ENCODE data around the gene FANCI.

The FANCI gene

DNA sequence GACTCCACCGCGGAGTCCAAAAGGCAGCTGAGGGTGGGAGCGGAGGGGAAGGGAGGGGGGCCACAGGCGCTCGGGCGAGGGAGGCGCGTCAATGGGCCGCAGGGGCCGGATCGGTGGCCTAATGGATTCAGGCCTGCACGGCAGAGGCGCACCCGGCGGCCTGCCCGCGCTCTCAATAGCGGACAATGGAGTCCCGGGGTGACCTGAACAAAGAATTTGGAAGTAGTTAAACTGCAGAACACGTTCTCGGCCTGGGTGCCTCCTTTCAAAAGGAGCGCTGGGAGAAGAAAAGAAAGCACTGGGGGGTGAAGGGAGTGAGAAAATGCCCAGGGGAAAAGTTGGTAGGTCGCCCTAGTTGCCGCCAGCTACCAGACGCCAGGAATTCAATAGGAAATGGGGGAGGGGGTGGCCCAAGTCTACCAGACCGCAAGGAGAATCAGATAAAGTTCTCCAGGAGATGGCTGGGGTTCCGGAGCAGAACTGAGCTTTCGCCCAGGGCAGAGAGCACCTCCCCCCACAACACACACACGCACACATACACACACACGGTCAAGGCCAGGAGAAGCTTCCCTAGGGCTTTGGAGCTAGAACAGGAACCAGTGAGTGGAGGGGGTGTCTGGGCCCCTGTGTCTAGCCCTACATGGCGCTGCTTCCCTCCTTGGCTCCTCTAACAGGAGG, 116.7 kb downstream of the FANCI start:
- TF ChIP-seq, protein P1, sequence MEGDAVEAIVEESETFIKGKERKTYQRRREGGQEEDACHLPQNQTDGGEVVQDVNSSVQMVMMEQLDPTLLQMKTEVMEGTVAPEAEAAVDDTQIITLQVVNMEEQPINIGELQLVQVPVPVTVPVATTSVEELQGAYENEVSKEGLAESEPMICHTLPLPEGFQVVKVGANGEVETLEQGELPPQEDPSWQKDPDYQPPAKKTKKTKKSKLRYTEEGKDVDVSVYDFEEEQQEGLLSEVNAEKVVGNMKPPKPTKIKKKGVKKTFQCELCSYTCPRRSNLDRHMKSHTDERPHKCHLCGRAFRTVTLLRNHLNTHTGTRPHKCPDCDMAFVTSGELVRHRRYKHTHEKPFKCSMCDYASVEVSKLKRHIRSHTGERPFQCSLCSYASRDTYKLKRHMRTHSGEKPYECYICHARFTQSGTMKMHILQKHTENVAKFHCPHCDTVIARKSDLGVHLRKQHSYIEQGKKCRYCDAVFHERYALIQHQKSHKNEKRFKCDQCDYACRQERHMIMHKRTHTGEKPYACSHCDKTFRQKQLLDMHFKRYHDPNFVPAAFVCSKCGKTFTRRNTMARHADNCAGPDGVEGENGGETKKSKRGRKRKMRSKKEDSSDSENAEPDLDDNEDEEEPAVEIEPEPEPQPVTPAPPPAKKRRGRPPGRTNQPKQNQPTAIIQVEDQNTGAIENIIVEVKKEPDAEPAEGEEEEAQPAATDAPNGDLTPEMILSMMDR (IDR thresholded peaks at IDR 0.05; ENCODE audit: insufficient read depth, missing control alignments) = no peak
- FAIRE-seq (no peak), DNase-seq (ENCODE audit: insufficient read length, low spot score) (no peak)

GRCh38 chr15:89361451-89362202, 117.8 kb downstream of the FANCI start:
- TF ChIP-seq, protein P1 (IDR thresholded peaks at IDR 0.05; ENCODE audit: insufficient read depth, missing control alignments) = no peak
- FAIRE-seq (no peak), DNase-seq (ENCODE audit: insufficient read length, low spot score) (no peak)

DNA sequence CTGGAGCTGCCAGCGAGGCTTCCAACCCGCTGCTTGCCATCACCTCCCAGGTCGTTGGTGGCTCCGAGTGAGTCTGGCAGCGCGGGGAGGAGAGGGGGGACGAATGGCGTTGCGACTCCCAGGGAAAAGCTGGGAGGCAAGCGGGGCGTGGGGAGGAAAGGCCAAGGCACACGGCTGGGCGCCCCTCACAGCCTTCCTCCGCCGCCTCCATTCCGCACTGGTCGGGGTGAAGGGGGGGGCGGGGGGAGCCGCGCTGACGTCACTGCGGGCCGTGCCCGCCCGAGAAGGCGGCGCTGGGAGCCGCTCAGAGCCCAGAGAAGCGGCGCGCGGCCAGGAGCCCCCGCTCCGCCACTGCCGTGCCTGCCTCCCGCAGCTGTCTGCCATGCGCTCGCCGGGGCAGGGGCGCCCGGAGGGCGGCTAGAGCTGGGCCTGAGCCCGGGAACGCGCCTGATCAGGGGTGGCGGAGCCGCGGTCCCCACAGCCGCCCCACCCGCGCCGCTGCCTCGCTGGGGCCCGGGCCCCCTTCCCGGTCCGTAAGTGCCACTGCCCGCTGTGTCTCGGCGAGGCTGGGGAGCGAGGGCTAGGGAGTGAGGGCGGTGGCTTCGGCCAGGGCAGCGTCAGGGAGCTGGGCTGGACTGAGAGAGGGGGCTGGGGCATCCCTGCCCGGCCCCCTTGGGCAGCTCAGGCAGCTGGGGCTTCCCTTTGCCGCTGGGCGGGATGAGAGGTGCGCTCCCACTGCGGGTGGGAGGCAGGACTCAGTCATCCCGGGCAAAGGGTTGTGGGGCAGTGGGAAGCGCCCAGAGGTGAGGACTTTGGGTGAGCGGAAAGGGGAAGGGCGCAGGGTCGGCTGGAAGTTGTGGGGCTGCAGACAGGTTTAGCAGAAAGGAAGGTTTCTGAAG, 118.7 kb downstream of the FANCI start:
- DNase-seq (ENCODE audit: insufficient read length, low spot score) = peak; percentile 75
- TF ChIP-seq, protein P1 (IDR thresholded peaks at IDR 0.05; ENCODE audit: insufficient read depth, missing control alignments) = no peak
- FAIRE-seq = no peak

- FAIRE-seq (no peak), DNase-seq (ENCODE audit: insufficient read length, low spot score) (no peak)
- TF ChIP-seq, protein P1 (IDR thresholded peaks at IDR 0.05; ENCODE audit: insufficient read depth, missing control alignments) = no peak
These were observed 119.4 kb downstream of the FANCI start for GRCh38 chr15:89363133-89363532.

DNA sequence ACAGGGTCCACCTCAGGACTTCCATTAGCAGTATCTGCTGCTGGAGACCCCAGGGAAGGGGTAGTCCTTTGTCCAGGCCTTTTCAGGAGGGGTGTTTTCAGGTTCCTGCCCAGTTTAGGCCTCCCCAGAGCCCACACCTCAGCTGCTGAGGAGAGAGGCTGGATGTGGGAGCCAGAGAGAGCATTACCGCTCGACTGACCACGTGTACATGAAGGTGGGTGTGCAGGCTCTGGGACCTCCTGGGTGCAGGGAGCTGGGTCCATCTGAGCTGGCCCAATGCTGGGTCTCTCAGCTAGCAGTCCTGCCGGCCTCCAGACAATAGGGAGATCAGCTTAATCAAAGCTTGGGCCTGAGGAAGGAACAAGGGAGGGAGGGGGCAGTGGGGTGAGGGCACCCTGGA, 120.0 kb downstream of the FANCI start:
- DNase-seq (ENCODE audit: insufficient read length, low spot score) = no peak
- FAIRE-seq = no peak
- TF ChIP-seq, protein P1 (IDR thresholded peaks at IDR 0.05; ENCODE audit: insufficient read depth, missing control alignments) = no peak

DNA sequence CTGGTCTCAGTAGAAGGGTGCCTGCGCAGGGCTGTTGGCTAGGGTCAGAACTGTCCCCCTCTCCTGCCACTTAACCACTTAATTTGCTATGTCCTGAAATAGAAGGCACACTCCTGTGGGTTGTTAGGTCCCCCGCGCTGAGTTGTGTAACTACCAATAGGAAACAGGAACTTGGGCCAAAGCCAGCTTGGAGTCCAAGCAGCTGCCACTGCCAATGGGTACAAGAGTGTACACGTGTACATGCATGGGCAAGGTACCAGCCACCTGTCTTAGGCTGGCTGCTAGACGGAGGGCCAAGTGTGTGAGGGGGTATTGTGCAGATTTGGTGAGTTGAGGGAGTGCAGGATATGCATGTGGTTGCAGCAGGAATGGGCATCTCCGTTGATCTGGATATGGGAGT, 120.6 kb downstream of the FANCI start:
- TF ChIP-seq, protein P1 (IDR thresholded peaks at IDR 0.05; ENCODE audit: insufficient read depth, missing control alignments) = no peak
- DNase-seq (ENCODE audit: insufficient read length, low spot score) (no peak), FAIRE-seq (no peak)

Measured in D721Med (cell line).